ENCODE data around the gene CDCA7. TPM values are rescaled to one million over a fixed set of nuclear protein-coding genes. Genes with fewer than 3 reads are reported as not detected.

Gene CDCA7
- 46.2 and 52.5 TPM in 2 replicates for total RNA-seq (2016; rRNA removed; fragmentation: Illumina TruSeq; extraction: Trizol)
- 27.7 and 30.0 TPM in 2 replicates for total RNA-seq (2016; cell fraction: cytosol; rRNA removed; fragmentation: Illumina TruSeq; extraction: Trizol; ENCODE audit: low read depth)
- 47.6 and 48.2 TPM in 2 replicates for total RNA-seq (2016; cell fraction: insoluble cytoplasmic fraction; rRNA removed; fragmentation: Illumina TruSeq; extraction: Trizol)
- 32.2 and 33.8 TPM in 2 replicates for total RNA-seq (2016; cell fraction: membrane; rRNA removed; fragmentation: Illumina TruSeq; extraction: Trizol)
- 53.9 and 55.6 TPM in 2 replicates for total RNA-seq (2016; cell fraction: nucleus; rRNA removed; fragmentation: Illumina TruSeq; extraction: Trizol)
- polyA plus RNA-seq (2011; rRNA removed) = 38.4 and 57.8 TPM in 2 replicates
- polyA plus RNA-seq (2011; cell fraction: cytosol; rRNA removed) = 14.1 and 14.3 TPM in 2 replicates
- polyA plus RNA-seq (2011; cell fraction: nucleus; rRNA removed) = 145 and 170 TPM in 2 replicates
- 22.8 and 38.7 TPM in 2 replicates for polyA plus RNA-seq (2012)
- 7.6 and 7.8 TPM in 2 replicates for polyA plus RNA-seq (2016; cell fraction: cytosol; fragmentation: Illumina TruSeq; extraction: Trizol; ENCODE audit: low read depth)
- 67.0 and 69.0 TPM in 2 replicates for polyA plus RNA-seq (2016; cell fraction: insoluble cytoplasmic fraction; fragmentation: Illumina TruSeq; extraction: Trizol; ENCODE audit: low read depth)
- polyA plus RNA-seq (2016; cell fraction: membrane; fragmentation: Illumina TruSeq; extraction: Trizol; ENCODE audit: low read depth) = 16.4 and 17.0 TPM in 2 replicates
- polyA plus RNA-seq (2016; cell fraction: nucleus; fragmentation: Illumina TruSeq; extraction: Trizol; ENCODE audit: insufficient read depth, low read depth) = 142 and 148 TPM in 2 replicates
- polyA minus RNA-seq (2011; rRNA and poly(A)+ RNA removed; ENCODE audit: low replicate concordance) = 12.0 and 26.4 TPM in 2 replicates
- polyA minus RNA-seq (2011; cell fraction: cytosol; rRNA and poly(A)+ RNA removed) = 10.3 and 11.9 TPM in 2 replicates
- 40.2 and 48.7 TPM in 2 replicates for polyA minus RNA-seq (2011; cell fraction: nucleus; rRNA and poly(A)+ RNA removed)
- Bru-seq, nascent RNA = percentile 86 among the genes with signal in this experiment
- BruChase-seq, experiment 1, labeled RNA remaining after a 6-hour chase = percentile 86 among the genes with signal in this experiment
- percentile 88 among the genes with signal in this experiment for BruChase-seq, experiment 2, labeled RNA remaining after a 2-hour chase
- long read RNA-seq, experiment 1, transcript CDCA7-201 (10 exons, 2,789 nt) = minor isoform, 6 of 56 reads
- long read RNA-seq, experiment 1, transcript CDCA7-202 (9 exons, 2,500 nt) = major isoform, 37 of 56 reads
- long read RNA-seq, experiment 1, partial matches to known transcripts = 2 of 56 reads
- long read RNA-seq, experiment 1, other reads (novel, unspliced or antisense) = 10 of 56 reads
- long read RNA-seq, experiment 2, partial matches to known transcripts = 1 of 17 reads
- long read RNA-seq, experiment 2, other reads (novel, unspliced or antisense) = 11 of 17 reads

GRCh38 chr2:173354582-173355131, at the start of gene CDCA7:
TSS of gene CDCA7 (plus strand) at chr2:173354872. CDS start at chr2:173354964, 92 bp downstream.
- H3K9me3 ChIP-seq (ENCODE audit: low read length) = no peaks in the 10 kb centered on the region
- H3K27me3 ChIP-seq (ENCODE audit: control insufficient read depth in 1 of 2, insufficient read depth in 2 of 2, low read length in 2 of 2) = no peaks in the 10 kb centered on the region; a peak in 2 of 5 replicates
- peaks cover under 1 to 12% of the 10 kb centered on the region in 2 experiments; a peak in 4 of 5 replicates for H3K36me3 ChIP-seq (replicated peaks in 1 of 2; ENCODE audit: control insufficient read depth in 1 of 2, insufficient read depth in 2 of 2, low read length in 2 of 2)
- H3K4me2 ChIP-seq (ENCODE audit: low read depth, low read length) = peak within 1 kb of the TSS; percentile 96
- peaks cover 37% of the 10 kb centered on the region for H3K4me1 ChIP-seq (ENCODE audit: insufficient read depth, low read length)
- H2AFZ ChIP-seq (ENCODE audit: low read length) = peak within 1 kb of the TSS; percentile 94
- FAIRE-seq (no peak), ATAC-seq (peak; percentile 92), DNase-seq (ENCODE audit: low spot score) (peak; percentile 64)
- ChIA-PET POLR2A (no interaction called here), CTCF (ENCODE audit: low intra/inter-chr PET ratio, low total read pairs) (no interaction called here)
- H3K4me3 ChIP-seq (replicated peaks in 1 of 3; ENCODE audit: insufficient read depth in 1 of 3, low read depth in 2 of 3, low read length in 3 of 3) = peak within 1 kb of the TSS; percentile 75 to 90 (median 89)
- BruUV-seq (replicated peaks) = no TSS peak
- intact Hi-C loops (cut with micrococcal nuclease; ENCODE audit: unreplicated experiment) (loop anchor here (1.0 to 10.0 kb wide), 3 partner anchors 27 to 280 kb away; partner anchors contain the start of gene MAP3K20), in situ Hi-C loops (cut with HindIII; ENCODE audit: extremely low pct_ligation_motif_present, low pct_unique_long_range_greater_than_20kb) (no loop called here)
- H3K9ac ChIP-seq (ENCODE audit: insufficient read depth, low read depth, low read length) = peak within 1 kb of the TSS; percentile 87
- peaks cover 12% of the 10 kb centered on the region; the same call in 1 of the 2 replicates for H4K20me1 ChIP-seq (ENCODE audit: insufficient read depth, low read length)
- peaks cover 40% of the 10 kb centered on the region for H3K79me2 ChIP-seq (ENCODE audit: insufficient read depth, low read length)
- WGBS (ENCODE audit: low lambda C conversion rate) = under 1% methylated on average over 35 of the region's 50 CpGs
- peak within 1 kb of the TSS; percentile 86 for H3K27ac ChIP-seq (ENCODE audit: extremely low read length, insufficient read depth, low read length)
- TF ChIP-seq AKNA (CRISPR knock-in tag; IDR thresholded peaks at IDR 0.05; ENCODE audit: borderline replicate concordance) (peak; percentile 98), ZNF160 (CRISPR knock-in tag; IDR thresholded peaks at IDR 0.05) (peak; percentile 87), TFAP4 (IDR thresholded peaks at IDR 0.05; ENCODE audit: borderline replicate concordance, low read depth) (no peak), ZNF512 (CRISPR knock-in tag; IDR thresholded peaks at IDR 0.05) (no peak), ZKSCAN8 (CRISPR knock-in tag; IDR thresholded peaks at IDR 0.05; ENCODE audit: borderline replicate concordance) (0 out of 2 replicates have a peak, but pooled peaks have one; percentile 43), KDM3A (CRISPR knock-in tag; IDR thresholded peaks at IDR 0.05; ENCODE audit: low read depth) (0 out of 2 replicates have a peak, but pooled peaks have one; percentile 12), MAFK (conservative IDR thresholded peaks at IDR 0.05 in 1 of 2, IDR thresholded peaks at IDR 0.05 in 1 of 2; ENCODE audit: low read length in 2 of 2) (no peak), CBFB (CRISPR knock-in tag; IDR thresholded peaks at IDR 0.05) (peak; percentile 28; the same call in 1 of the 2 replicates), KLF12 (CRISPR knock-in tag; IDR thresholded peaks at IDR 0.05; ENCODE audit: borderline replicate concordance) (peak; percentile 92; the same call in 1 of the 2 replicates)

Data from HepG2 (cell line).